HG02938 (cell line): ENCODE measurements around the gene P2RX4.
"Not testable (repeated sequence)": the region's sequence is repeated elsewhere in the genome, so short reads cannot be mapped to it uniquely, and the experiment has no call there.

Experiments used
- ATAC-seq: cut with Tn5 transposase; IDR thresholded peaks from one replicate; pipeline ENCODE4 v1.9.1; 2021; ENCODE audit warnings: mild to moderate bottlenecking, moderate library complexity; ENCODE audit not compliant: unreplicated experiment

The P2RX4 gene

DNA sequence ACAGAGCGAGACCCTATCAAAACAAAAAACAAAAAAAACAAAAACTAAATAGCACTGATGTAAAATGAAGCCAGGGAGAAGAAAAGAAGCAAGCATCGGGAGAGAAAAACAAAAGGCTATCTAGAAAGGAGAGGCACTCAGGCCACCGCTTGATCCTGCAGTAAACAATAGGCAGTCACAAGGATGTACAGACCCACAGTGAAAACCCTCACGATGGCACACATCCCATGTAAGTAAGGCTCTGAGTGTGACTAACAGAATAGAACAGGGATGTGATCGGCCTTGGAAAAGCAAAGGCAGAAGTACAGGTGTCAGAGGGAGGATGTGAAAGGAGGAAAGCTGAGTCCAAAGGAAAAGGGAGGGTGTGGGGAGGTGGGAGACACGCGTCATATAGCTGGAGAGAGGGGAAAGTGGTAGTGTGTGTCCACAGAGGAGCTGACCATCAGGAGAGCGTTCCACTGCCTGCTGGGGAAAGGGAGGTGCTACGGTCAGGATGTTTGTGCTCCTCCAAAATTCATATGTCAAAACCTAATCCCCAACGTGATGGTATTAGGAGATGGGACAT is 55.1 kb downstream of the P2RX4 start:
- ATAC-seq = no peak

GRCh38 chr12:121267822-121268221 is 57.9 kb downstream of the P2RX4 start:
- ATAC-seq = no peak

DNA sequence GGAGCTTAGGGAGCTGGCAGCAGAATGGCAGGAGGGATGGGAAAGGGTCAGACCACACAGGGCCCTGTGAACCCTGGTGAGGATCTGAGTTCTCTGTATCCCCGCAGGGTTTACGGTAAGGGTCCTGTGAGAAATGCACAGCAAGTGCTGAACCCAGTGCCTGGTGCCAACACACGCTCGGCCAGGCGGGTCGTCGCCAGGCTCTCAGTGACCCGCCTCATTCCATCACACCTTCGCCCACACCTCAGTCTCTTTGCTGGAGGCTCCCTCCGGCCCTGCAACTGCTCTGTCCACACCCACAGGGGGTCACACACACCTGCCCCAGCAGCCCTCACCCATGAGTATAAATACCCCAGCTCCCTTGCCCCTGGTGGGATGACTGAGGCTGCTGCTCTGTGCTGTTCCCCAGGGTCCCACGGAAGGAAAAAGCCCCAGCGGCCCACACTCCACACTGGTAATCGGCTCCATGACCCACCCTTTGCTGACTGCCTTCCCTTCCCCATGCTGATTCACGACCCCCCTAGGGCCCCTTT is 63.5 kb downstream of the P2RX4 start:
- ATAC-seq = no peak

GRCh38 chr12:121274036-121274763 is 64.3 kb downstream of the P2RX4 start:
- no peak for ATAC-seq

GRCh38 chr12:121277374-121277759 is 67.4 kb downstream of the P2RX4 start:
- no peak for ATAC-seq

- no peak for ATAC-seq
Observed at GRCh38 chr12:121278169-121279070, 68.5 kb downstream of the P2RX4 start.

DNA sequence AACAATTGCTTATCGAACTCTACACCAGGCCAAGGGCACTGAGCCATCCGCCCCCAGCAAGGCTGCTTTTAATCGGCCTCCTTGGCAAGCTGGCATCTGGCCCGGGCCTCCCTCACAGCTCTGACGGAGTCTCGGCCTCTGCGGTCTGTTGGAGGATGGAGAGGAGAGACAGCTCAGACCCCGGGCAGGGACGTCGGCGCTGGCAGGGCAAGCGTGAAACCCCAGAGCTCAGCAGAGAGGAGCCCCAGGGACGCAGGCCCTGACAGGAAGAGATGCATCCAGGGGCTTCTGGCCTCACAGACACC is 69.1 kb downstream of the P2RX4 start:
- no peak for ATAC-seq

GRCh38 chr12:121279507-121279915 is 69.6 kb downstream of the P2RX4 start:
- ATAC-seq = no peak

GRCh38 chr12:121280531-121280930 is 70.6 kb downstream of the P2RX4 start:
- not testable (repeated sequence) for ATAC-seq

- not testable (repeated sequence) for ATAC-seq
Observed at GRCh38 chr12:121281116-121281515, 71.2 kb downstream of the P2RX4 start.

DNA sequence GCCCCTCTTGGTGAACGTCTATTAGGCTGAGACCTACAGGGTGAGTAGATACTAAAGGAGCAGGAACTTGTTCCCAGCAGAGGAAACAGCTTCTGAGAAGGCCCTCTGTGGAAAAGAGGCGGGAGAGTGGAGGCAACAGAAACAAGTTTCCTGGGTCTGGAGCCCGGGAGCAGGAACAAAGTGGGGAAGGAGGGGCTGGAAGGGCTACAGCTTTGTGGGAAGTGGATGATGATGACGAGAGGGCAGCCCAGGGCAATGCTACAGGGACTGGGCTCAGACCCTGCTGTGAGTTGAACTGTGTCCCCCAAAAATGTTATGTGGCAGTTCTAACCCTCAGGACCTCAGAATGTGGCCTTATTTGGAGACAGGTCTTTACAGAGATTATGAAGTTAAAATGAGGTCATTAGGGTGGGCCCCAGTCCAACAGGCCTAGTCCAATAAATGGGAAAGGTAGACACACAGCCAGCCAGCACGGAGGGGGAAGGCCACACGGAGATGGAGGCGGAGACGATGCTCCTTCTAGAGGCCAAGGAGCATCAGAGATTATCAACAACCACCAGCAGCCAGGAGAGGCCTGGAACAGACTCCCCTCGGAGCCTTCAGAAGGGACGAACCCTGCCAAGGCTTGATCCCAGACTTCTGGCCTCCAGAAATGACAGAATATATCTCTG is 72.3 kb downstream of the P2RX4 start:
- ATAC-seq = no peak

GRCh38 chr12:121282910-121283309 is 73.0 kb downstream of the P2RX4 start:
- not testable (repeated sequence) for ATAC-seq

- no peak for ATAC-seq
Observed at GRCh38 chr12:121283388-121283787, 73.5 kb downstream of the P2RX4 start.
